ENCODE data around the gene FGF22. TPM values are rescaled to one million over a fixed set of nuclear protein-coding genes. Genes with fewer than 3 reads are reported as not detected.

The FGF22 gene
- total and polyA plus RNA-seq, 10 of the 15 experiments (the other 5 are each of a cell fraction or from before 2014, with no cell fraction given): 0.05 TPM; not detected in 9

DNA sequence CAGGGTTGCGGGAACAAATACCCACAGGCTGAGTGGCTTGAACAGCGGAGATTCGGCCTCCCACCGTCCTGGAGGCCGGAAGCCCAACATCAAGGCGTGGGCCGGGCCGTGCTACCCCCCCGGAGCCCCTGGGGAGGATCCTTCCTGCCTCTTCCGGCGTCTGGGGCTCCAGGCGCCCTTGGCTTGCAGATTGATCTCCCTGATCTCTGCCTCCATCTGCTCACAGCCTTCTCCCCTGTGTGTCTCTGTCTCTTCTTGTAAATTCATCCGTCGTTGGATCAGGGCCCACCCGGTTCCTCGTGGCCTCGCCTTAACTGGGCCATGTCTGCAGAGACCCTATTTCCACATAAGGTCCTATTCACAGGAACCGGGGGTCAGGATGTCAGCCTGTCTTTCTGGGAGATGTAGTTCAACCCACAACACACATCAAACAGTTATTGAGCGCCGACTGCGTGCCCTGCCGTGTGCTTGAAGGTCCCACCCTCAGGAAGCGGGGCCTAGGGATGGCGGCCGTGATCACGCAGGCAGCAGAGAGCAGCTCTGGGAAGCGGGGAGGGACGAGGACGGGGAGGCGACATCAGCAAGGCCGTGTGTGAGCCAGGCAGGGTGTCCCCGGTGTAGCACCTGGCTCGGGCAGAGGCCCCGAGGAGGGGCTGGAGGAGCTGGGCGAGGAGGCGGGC lies 28.7 kb upstream of the FGF22 start (continued):
- TF ChIP-seq, protein P1, sequence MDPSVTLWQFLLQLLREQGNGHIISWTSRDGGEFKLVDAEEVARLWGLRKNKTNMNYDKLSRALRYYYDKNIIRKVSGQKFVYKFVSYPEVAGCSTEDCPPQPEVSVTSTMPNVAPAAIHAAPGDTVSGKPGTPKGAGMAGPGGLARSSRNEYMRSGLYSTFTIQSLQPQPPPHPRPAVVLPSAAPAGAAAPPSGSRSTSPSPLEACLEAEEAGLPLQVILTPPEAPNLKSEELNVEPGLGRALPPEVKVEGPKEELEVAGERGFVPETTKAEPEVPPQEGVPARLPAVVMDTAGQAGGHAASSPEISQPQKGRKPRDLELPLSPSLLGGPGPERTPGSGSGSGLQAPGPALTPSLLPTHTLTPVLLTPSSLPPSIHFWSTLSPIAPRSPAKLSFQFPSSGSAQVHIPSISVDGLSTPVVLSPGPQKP (IDR thresholded peaks at IDR 0.05; ENCODE audit: low read depth, low read length): 0 out of 2 replicates have a peak, but pooled peaks have one; percentile 35
- TF ChIP-seq ZNF687 (IDR thresholded peaks at IDR 0.05) (peak; percentile 39; the same call in 1 of the 2 replicates), SMARCA5 (IDR thresholded peaks at IDR 0.05) (0 out of 2 replicates have a peak, but pooled peaks have one; percentile 25), BACH1 (IDR thresholded peaks at IDR 0.05; ENCODE audit: borderline replicate concordance) (no peak; the same call in 1 of the 2 replicates), JUND (IDR thresholded peaks at IDR 0.05; ENCODE audit: low read depth, low read length) (no peak), HDGF (IDR thresholded peaks at IDR 0.05) (peak; percentile 50; the same call in 1 of the 2 replicates), NR2F1 (conservative IDR thresholded peaks at IDR 0.05) (peak; percentile 85), SMAD5 (IDR thresholded peaks at IDR 0.05; ENCODE audit: low read depth) (no peak), IKZF1 (conservative IDR thresholded peaks at IDR 0.05) (peak; percentile 65; the same call in 1 of the 2 replicates), NR2C1 (IDR thresholded peaks at IDR 0.05) (peak; percentile 71), LARP7 (IDR thresholded peaks at IDR 0.05) (peak; percentile 60; the same call in 1 of the 2 replicates)
- TF ChIP-seq, protein P2, sequence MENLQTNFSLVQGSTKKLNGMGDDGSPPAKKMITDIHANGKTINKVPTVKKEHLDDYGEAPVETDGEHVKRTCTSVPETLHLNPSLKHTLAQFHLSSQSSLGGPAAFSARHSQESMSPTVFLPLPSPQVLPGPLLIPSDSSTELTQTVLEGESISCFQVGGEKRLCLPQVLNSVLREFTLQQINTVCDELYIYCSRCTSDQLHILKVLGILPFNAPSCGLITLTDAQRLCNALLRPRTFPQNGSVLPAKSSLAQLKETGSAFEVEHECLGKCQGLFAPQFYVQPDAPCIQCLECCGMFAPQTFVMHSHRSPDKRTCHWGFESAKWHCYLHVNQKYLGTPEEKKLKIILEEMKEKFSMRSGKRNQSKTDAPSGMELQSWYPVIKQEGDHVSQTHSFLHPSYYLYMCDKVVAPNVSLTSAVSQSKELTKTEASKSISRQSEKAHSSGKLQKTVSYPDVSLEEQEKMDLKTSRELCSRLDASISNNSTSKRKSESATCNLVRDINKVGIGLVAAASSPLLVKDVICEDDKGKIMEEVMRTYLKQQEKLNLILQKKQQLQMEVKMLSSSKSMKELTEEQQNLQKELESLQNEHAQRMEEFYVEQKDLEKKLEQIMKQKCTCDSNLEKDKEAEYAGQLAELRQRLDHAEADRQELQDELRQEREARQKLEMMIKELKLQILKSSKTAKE (IDR thresholded peaks at IDR 0.05; ENCODE audit: low read depth, poor library complexity, severe bottlenecking): no peak
- TF ChIP-seq, protein P3, sequence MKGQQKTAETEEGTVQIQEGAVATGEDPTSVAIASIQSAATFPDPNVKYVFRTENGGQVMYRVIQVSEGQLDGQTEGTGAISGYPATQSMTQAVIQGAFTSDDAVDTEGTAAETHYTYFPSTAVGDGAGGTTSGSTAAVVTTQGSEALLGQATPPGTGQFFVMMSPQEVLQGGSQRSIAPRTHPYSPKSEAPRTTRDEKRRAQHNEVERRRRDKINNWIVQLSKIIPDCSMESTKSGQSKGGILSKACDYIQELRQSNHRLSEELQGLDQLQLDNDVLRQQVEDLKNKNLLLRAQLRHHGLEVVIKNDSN (IDR thresholded peaks at IDR 0.05; ENCODE audit: borderline replicate concordance, extremely low read length, insufficient read depth, low read depth, low read length): no peak
- TF ChIP-seq, protein P4, sequence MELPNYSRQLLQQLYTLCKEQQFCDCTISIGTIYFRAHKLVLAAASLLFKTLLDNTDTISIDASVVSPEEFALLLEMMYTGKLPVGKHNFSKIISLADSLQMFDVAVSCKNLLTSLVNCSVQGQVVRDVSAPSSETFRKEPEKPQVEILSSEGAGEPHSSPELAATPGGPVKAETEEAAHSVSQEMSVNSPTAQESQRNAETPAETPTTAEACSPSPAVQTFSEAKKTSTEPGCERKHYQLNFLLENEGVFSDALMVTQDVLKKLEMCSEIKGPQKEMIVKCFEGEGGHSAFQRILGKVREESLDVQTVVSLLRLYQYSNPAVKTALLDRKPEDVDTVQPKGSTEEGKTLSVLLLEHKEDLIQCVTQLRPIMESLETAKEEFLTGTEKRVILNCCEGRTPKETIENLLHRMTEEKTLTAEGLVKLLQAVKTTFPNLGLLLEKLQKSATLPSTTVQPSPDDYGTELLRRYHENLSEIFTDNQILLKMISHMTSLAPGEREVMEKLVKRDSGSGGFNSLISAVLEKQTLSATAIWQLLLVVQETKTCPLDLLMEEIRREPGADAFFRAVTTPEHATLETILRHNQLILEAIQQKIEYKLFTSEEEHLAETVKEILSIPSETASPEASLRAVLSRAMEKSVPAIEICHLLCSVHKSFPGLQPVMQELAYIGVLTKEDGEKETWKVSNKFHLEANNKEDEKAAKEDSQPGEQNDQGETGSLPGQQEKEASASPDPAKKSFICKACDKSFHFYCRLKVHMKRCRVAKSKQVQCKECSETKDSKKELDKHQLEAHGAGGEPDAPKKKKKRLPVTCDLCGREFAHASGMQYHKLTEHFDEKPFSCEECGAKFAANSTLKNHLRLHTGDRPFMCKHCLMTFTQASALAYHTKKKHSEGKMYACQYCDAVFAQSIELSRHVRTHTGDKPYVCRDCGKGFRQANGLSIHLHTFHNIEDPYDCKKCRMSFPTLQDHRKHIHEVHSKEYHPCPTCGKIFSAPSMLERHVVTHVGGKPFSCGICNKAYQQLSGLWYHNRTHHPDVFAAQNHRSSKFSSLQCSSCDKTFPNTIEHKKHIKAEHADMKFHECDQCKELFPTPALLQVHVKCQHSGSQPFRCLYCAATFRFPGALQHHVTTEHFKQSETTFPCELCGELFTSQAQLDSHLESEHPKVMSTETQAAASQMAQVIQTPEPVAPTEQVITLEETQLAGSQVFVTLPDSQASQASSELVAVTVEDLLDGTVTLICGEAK (IDR thresholded peaks at IDR 0.05; ENCODE audit: borderline replicate concordance): peak; percentile 78; the same call in 1 of the 2 replicates
- TF ChIP-seq, protein P5, sequence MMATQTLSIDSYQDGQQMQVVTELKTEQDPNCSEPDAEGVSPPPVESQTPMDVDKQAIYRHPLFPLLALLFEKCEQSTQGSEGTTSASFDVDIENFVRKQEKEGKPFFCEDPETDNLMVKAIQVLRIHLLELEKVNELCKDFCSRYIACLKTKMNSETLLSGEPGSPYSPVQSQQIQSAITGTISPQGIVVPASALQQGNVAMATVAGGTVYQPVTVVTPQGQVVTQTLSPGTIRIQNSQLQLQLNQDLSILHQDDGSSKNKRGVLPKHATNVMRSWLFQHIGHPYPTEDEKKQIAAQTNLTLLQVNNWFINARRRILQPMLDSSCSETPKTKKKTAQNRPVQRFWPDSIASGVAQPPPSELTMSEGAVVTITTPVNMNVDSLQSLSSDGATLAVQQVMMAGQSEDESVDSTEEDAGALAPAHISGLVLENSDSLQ (IDR thresholded peaks at IDR 0.05): 0 out of 2 replicates have a peak, but pooled peaks have one; percentile 11

Data from GM12878 (cell line).